NCI-H82 (cell line): Measurements from ENCODE around the gene IFT20.
A peak's percentile ranks its signal among the peaks of the same experiment; 100 is the strongest.

Experiments used
- DNase-seq: peaks from one replicate; lab custom pipeline; 2025; lab: John Stamatoyannopoulos, UW

Gene IFT20

DNA sequence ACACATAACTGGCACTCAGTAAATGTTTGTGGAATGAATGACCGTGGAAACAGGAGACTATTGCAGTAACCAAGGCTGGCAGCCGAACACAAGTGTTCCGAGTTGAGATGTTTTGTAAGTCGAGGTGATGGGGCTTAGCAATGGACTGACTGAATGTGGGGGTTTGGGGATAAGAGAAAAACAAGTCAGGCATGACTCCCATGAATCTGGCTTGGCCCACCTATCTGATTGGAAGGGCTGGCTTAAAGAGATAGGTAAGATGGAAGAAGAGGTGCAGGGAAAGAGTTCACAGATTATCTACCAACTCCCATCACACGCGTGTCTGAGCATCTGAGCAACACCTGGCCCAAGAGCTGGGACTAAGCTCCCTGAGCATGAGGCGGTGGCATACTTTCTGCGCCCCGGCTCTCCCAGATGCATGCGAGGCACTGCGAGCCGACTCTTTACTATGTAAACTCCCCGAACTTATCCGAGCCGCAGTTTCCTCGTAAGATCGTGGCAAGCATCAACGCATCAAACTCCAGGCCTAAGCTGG is 539 bp downstream of the IFT20 start:
- DNase-seq, result peak; percentile 74

DNA sequence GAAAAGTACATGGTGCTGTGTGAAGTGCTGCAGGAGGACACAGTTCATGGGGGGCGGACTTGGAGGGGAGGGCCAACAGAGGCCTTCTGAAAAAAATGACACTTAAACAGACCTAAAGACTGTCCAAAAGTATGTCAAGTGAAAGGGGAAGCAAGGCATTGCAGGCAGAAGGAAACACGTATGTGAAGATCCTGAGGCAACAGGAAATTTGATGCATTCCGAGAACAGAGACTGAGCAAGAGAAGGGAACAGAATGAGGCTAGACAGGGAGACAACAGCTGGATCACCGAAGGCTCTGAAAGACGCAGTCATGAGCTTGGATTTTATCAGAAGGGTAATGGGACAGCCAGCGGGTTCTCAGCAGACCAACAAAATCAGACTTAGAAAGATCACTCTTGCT is 1.1 kb downstream of the IFT20 start:
- DNase-seq, result no peak

DNA sequence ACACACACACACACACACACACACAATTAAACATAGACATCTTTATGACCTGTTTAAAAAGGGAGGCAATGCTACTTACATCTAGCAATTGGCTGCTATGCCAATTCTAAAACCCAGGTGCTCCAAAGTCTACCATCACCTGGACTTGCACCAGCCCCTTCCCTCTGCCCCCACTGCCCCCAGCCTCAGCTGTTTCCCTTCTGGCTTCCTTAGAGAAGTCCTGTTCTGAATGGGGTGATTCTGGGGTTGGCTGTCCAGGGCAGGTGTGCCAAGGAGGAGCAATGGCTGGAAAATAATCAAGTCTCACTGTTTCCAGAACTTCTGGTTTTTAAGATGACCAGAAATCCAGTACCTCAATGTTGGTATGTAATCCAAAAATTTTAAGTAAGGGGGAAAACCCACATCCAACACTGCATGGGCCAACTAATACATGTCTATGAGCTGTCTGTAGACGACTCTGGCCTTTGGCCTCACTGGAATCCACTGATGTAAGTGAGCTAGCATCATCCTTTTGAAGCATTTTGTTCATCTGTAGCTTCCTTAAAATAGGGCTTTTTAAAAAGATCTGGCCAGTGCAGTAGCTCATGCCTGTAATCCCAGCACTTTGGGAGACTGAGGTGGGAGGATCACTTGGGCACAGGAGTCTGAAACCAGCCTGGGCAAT is 2.1 kb downstream of the IFT20 start:
- no peak for DNase-seq

DNA sequence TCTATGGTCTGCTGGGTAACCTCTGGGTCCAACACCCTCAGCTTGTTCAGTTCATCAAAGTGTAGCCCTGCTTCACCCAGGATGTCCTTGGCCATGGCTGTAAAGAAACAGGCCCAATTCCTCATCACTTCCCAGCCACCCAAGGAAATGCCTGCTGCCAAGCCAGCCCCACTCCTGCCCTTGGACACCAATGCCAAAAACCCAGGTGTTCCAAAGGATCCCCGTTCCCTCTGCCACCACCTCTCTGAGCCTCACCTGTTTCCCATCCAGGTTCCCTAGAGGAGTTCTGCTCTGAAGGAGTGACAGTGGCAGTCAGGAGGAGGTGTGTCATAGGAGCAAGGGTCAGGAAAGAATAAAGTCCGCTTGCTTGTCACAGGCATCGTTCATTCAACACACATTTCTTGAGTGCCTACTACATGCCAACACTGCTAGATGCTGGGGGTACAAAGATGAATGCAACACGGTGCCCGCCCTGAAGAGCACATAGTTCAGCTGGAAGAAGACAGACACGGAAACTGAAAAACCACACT is 3.3 kb downstream of the IFT20 start:
- no peak for DNase-seq

DNA sequence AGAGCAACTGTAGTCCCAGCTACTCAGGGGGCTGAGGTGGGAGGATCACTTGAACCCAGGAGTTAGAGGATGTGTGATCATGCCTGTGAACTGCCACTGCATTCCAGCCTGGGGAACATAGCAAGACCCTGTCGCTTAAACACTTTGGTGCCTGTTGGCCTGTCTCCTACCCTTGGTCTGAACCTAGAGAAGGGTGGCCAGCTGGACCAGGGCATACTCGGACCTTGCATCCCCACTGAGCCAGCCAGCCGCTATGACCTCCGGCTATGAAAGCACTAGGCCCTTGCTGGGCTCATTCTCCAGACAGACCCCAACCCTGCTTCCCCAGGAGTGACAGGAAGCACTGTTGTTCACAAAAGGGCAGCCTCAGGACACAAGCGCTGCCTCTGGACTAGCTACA is 4.6 kb downstream of the IFT20 start:
- DNase-seq, result no peak

DNA sequence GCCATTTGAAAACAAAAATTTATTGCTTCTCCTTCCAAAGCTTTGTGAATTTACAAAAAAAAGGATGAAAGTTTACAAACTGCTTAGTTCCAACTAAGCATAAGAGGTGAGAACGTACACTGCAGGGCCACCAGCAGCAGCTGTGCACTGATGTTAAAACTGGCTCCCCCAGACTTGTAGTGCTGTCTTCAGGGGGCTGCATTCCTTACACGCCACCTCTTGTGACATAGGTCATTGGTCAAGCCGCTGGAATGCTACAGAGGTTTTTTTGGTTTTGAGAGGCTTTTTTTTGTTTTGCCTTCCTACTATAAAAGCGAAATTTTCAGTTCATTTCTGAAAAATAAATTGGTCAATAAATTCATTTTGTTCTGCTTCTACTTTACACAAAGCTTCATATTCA is 6.9 kb downstream of the IFT20 start:
- no peak for DNase-seq

DNA sequence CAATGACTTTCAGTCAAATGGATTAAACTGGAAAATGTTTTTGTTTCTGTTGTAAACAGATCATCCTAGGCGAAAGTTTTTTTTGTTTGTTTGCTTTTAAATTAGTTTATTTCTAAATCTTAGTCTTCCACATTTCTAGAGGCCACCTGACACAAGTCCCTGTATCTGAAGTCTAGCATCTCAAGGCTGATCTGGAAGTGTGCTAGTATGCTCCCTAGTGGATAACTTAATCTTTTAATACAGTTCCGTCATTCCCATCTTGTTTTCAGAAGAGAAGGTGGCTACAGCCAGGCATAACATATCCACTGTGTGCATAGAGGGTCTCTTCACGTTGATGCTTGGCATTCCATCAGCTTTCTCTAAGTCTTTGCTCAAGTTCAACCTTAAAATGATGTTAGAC is 7.6 kb downstream of the IFT20 start:
- DNase-seq, result peak; percentile 29

DNA sequence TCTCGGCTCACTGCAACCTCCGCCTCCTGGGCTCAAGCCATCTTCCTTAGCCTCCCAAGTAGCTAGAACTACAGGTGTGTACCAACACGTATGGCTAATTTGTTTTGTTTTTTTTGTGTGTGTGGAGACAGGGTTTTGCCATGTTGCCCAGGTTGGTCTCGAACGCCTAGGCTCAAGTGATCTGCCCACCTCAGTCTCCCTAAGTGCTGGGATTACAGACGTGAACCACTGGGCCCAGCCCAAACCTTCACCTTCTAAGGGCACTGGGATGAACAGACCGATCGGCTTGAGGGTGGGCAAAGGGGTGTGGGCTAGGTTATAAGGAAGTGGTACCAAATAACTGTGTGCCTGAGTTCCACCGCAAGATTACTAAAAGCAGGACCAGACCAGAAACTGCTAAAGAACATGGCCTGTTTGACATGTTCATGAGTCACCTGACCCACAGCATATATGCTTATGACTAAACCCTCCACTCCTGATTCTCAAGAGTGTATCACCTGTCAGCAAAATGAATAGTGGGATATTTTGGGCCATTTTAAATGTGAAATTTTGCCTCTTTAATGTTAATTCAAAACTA is 8.2 kb downstream of the IFT20 start:
- no peak for DNase-seq

DNA sequence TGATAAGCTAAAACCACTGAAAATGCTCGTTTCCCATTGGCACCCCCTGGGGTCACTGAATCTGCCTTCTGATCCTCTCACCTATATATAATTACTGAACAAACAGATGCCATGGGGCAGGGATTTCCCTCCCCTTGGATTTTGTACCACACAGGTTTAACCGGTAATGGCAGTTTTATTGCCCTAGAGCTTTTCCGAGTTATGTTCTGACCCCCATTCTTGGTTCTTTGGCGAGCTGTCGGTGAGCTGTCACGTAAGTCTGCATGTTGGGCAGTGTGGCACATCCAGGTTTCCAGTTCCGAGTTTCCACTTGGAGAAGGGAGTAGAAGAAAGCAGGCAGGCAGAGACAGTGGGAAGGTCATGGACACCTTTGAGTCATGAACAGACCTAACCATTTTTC is 9.2 kb downstream of the IFT20 start:
- no peak for DNase-seq

DNA sequence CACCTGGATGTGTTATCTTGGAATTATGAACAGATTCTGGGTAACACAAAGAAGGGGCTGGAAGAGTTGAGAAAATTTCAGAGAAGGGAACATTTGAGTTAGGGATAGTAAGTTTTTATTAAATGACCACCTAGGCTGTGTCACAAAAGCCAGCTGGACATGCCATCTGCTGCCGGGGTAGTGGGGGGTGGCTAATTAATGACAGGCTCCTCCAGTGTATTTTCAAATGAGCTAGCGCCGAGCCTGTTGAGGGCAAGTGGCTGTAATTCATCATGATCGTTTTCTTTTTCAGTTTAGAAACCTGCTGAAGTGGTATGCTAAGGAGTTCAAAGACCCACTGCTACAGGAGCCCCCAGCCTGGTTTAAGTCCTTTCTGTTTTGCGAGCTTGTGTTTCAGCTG is 10.1 kb downstream of the IFT20 start:
- peak; percentile 68 for DNase-seq

DNA sequence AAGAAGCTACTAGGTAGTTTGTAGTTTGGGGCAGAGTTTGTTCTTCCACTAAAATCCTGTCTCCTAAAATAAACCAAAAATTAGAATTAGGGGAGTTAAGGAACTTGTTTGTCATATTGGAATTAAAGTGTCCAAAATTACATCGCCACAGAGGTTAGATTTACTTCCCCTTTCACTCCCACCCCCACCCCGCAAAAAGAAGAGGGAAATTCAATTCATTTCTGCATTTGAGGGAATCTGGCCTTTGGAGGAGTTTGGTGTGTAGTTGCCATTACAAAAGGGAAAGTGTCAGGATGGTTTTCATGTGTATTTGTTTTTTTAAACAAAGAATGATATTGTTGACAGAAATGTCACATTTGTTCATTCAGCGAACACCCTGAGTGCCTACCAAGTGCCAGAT is 10.5 kb downstream of the IFT20 start:
- no peak for DNase-seq

DNA sequence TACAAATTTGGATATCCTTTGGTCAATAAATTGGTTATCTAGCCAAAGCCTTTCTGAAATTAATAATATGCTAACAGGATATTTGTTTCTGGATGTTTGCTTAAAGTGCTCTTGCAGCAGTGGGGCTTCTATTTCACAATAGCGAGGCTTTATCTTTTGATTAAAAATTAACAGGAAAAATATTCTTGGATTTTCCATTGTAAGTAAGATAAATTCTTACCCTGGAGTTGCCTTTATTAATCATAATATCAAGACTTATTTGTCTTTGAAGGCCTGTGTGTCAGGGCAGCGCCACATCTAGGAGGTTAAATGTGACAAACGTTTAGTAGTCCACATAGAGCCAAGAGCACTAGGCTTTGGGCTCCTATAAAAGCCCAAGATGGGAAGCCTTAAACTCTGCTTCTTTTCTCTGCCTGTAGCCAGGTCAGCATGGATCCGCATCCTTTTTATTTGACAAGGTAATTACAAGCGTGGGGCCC is 11.0 kb downstream of the IFT20 start:
- peak; percentile 33 for DNase-seq

DNA sequence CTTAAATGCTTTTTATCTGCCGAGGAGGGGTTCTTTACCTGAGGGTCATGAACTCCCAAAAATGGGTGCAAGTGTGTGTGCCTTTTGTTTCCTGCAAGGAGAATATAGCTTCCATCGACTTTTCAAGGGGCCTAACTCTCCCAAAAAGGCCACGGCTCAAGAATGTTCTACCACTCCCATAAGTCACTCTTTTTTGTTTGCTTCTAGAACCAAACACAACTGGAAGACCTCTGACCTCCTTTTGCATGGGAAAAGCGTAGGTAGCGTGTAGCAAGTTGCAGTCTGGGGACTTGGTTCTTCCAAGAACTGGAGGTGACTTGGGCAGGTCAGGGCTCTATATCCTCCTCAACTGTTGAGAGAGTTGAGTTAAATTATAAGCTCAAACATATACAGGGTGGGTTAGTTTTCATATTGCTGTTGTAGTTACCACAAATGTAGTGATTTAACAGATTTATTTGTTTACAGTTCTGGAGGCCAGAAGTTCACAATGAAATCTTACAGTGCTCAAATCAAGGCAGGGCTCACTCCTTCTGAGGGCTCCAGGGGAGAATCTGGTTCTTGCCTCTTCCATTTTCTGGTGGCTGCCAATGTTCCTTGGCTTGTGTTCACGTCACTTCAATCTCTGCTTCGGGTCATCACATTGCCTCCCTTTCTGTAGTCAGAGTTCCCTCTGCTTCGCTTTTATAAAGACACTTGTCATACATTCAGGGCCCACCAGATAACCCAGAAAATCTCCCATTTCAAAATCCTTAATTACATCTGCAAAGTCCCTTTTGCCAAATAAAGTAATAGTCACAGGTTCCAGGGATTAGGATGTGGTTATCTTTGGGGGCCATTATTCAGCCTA is 14.8 kb downstream of the IFT20 start:
- DNase-seq, result peak; percentile 22

DNA sequence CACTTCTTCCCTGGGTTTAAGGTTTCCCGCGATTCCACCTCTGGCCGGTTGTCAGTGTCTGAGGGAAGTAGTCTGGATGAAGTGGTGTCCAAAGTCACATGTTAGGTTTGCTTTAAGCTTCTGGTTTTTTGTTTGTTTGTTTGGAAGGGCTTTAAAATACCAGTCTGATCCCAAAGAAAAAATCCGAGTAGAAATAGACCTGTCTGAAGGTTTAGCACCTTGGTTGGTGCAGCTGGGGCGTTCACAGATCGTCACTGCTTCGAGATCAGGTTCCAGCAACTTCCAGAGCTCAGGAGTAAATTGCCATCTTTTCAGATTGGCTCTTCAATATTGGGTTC is 15.7 kb downstream of the IFT20 start:
- no peak for DNase-seq

DNA sequence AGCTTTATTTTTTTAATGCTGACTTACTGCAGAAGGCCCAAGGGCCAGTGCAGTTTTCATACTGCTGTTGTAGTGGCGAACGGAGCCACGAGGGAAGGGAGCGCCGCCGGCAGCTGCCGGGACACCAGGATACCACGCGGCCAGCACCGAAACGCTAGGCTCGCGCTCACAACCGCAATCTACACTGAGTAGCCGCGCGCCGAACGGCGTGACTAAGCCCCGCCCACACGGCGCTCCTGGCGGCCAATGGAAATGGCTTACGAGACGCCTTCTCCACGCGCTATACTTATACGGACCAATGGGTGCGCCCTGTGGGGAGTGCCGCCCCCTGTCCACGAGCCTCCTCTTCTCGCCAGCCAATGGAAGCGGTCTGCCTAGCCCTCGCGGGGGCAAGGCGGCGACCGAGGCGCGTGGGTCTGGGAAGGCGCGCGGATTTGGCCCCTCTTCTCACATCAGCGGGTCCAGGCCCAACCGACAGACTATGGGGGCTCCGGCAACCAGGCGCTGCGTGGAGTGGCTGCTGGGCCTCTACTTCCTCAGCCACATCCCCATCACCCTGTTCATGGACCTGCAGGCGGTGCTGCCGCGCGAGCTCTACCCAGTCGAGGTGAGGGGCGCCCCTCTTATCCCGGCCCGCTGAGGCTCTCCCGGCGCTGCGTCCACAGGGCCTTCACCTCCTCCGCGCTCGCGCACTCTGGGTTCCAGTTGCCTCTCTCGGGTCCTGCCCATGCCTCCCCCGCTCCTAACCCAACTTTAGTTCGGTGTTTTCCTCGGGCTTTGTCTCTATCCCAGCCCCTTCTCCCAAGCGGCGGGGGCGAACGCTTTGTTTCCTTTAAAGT is 16.3 kb downstream of the IFT20 start, which contains the start of gene TMEM97:
TSS of gene TMEM97 (plus strand) at position 442 of the 839 bp plus-strand sequence. CDS start at position 482, 40 bp downstream.
- peak; percentile 100 for DNase-seq

DNA sequence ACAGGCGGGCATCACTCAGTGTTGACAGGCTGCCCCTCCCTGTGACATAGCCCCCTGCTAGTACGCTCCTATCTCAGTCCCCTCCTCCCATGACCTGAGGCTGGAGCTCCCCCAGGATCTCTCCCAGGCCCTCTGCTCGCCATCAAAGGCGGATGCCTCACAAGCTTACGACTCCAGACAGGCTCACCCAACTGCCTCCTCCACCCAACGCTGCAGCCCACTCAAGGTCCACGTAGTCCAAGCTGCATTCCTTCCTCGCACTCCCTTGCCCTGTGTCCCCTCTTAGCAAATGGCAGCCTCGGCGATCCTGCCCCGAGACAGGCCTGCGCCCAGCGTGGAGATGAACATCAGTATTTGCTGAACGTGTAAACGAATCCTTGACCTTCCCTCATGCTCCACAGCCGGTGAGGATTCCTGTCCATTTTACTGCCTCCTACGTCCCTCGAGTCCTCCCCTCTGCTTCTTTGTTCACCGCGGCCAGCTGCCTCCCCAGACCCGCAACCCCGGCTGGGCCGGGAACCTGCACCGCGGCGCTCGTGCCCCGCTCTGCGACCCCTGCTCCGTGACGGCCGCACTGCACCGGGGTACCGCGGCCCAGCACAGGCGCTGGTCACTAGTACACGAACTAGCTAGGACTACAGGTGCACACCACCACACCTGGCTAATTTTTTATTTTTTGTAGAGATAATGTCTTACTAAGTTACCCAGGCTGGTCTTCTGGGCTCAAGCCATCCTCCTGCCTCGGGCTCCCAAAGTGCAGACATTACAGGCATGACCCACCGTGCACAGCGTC is 17.1 kb downstream of the IFT20 start:
- DNase-seq, result peak; percentile 64

DNA sequence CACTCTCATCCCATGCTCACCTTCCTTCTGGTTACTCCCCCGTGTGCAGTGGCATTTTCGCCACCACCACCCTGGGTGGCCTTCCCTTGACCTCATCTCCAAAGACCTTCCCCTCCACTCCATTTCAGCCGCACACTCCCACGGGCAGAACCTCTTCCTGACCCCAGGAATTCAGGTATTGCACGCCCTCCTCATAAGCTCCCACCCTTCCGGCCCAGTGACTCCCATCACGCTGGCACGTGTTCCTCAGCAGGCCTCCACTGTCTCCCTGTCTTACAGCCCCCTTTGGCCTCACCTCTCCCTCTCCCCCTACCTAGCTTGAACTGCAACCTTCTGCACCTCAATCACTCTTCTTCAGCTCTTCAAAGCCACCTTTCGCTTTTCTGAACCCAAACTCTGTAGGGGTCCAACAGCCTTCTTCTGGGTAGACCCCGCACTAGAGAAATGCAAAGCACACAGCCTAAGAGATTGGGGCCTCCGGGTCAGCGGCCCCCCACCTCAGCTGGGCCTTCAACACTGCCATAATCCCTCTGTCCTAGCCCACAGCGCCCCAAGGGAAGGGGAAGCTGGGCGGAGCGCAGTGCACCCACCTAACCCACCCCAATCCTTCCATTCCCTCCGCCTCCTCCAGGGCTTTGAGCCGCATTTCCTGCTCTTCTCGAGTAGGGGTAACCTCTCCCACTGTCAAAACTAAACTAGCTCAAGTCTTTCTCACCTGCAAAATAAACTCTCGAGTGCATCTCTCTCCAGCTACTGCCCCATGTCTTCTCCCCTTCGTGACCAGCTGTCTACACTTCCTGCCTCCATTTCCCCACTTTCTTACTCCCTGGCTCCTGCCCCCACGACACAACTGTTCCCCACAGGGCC is 17.9 kb downstream of the IFT20 start:
- DNase-seq, result peak; percentile 53

DNA sequence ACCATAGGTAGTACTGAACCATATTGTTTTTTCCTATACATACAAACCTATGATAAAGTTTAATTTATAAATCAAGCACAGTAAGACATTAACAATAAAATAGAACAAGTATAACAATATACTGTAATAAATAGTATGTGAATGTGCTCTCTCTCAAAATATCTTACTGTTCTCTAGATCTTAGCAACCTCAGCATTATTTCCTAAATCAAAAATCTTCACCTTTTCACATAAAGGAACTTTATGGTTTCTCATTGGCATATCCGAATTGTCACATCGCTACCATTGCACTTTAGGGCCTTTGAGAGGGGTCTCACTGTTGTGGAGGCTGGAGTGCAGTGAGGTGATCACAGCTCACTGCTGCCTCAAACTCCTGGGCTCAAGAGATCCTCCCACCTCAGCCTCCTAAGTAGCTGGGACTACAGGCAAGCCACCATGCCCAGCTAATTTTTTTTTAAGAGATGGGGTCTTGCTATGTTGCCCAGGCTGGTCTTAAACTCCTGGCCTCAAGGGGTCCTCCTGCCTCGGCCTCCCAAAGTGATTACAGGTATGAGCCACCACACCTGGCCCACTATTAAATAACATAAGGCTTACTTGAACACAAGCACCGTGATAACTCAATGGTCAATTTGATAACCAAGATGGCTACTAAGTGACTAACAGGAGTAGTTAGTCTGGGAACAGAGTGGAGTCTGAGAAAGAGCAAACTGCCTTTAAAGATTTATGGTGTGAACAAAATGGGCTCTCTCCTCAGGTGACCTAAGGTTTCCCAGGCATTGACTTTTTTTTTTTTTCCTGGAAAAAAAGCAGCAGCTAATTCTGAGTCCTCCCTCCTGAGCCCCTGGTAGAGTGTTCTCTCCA is 19.2 kb downstream of the IFT20 start:
- no peak for DNase-seq

DNA sequence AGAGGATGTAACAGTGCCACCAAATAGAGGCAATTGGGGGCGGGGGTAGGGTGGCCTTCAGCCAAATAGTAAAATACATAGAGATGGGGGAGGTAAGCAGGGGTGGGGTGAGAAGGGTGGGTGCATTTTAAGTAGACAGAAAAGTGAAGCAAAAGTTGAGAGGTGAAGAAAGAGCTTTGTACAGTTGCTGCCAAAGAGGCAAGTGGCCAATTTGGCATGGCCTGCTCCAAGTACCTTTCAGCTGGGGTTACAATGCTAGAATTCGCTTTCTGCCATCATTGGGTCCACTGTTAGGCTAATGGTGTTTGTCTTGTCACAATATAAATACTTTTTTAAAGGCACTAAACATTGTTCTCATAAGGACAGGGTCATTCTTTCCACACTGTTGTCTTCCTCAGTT is 21.4 kb downstream of the IFT20 start:
- no peak for DNase-seq
